HG02840 (cell line): ENCODE measurements around the gene ABLIM3.

Experiments used
- ATAC-seq: cut with Tn5 transposase; IDR thresholded peaks from one replicate; pipeline ENCODE4 v1.9.1; 2021; ENCODE audit warnings: mild to moderate bottlenecking, moderate library complexity, moderate number of reproducible peaks; ENCODE audit not compliant: unreplicated experiment, low FRiP score

ABLIM3 gene

GRCh38 chr5:149273950-149274349 lies 132.7 kb downstream of the ABLIM3 start:
- ATAC-seq = no peak

- ATAC-seq = no peak
Measured at GRCh38 chr5:149274939-149275338, 133.6 kb downstream of the ABLIM3 start.

GRCh38 chr5:149277801-149278200 lies 136.5 kb downstream of the ABLIM3 start:
- ATAC-seq = no peak

GRCh38 chr5:149278451-149279210 lies 137.3 kb downstream of the ABLIM3 start:
- no peak for ATAC-seq

- no peak for ATAC-seq
Measured at GRCh38 chr5:149279661-149280060, 138.4 kb downstream of the ABLIM3 start.

- no peak for ATAC-seq
Measured at GRCh38 chr5:149280124-149280523, 138.8 kb downstream of the ABLIM3 start.

GRCh38 chr5:149280802-149281201 lies 139.5 kb downstream of the ABLIM3 start:
- ATAC-seq = no peak

GRCh38 chr5:149282027-149282965 lies 141.0 kb downstream of the ABLIM3 start:
- ATAC-seq = no peak

- ATAC-seq = no peak
Measured at GRCh38 chr5:149282966-149283332, 141.7 kb downstream of the ABLIM3 start.

GRCh38 chr5:149283626-149284480 lies 142.6 kb downstream of the ABLIM3 start:
- ATAC-seq = no peak

- ATAC-seq = no peak
Measured at GRCh38 chr5:149284501-149284900, 143.2 kb downstream of the ABLIM3 start.

- ATAC-seq = no peak
Measured at GRCh38 chr5:149285153-149285552, 143.9 kb downstream of the ABLIM3 start.

GRCh38 chr5:149288436-149288835 lies 147.1 kb downstream of the ABLIM3 start:
- ATAC-seq = no peak

- ATAC-seq = no peak
Measured at GRCh38 chr5:149289301-149289700, 148.0 kb downstream of the ABLIM3 start.

- no peak for ATAC-seq
Measured at GRCh38 chr5:149294872-149295829, 153.9 kb downstream of the ABLIM3 start.

GRCh38 chr5:149297340-149298025 lies 156.2 kb downstream of the ABLIM3 start:
- no peak for ATAC-seq

- no peak for ATAC-seq
Measured at GRCh38 chr5:149298163-149298562, 156.9 kb downstream of the ABLIM3 start.

GRCh38 chr5:149298842-149299404 lies 157.6 kb downstream of the ABLIM3 start:
- ATAC-seq = no peak
